Activated T-helper 1 cell treated with anti-CD3 and anti-CD28 coated beads, Interleukin-12 subunit alpha, Interleukin-12 subunit beta, Interleukin-2, Interleukin-4 antibody, amounts not matched to agents 30 ng/mL and 10 ng/mL and 1 ng/mL, durations not matched to agents 14 hours and 24 hours and 36 hours (primary cell): Measurements from ENCODE around the gene SOX9. TPM values are rescaled to one million over a fixed set of nuclear protein-coding genes. Genes with fewer than 3 reads are reported as not detected.
"Not testable (repeated sequence)": the region's sequence is repeated elsewhere in the genome, so short reads cannot be mapped to it uniquely, and the experiment has no call there.

Experiments used
- DNase-seq: peaks from one replicate; pipeline ENCODE4 v3.0.0; 2021; ENCODE audit warnings: low spot score
- H3K27ac Mint-ChIP-seq: one replicate; pipeline ENCODE4 v1.8.0; 2021; ENCODE audit warnings: mild to moderate bottlenecking, mixed read lengths
- H3K27me3 Mint-ChIP-seq: one replicate; pipeline ENCODE4 v1.8.0; 2022; ENCODE audit warnings: mild to moderate bottlenecking, moderate library complexity, mixed read lengths; ENCODE audit not compliant: insufficient read depth
- H3K36me3 Mint-ChIP-seq: one replicate; pipeline ENCODE4 v1.8.0; 2021; ENCODE audit warnings: low read depth, mixed read lengths
- H3K4me1 Mint-ChIP-seq: one replicate; pipeline ENCODE4 v1.8.0; 2021; ENCODE audit warnings: low read depth, mixed read lengths
- H3K4me3 Mint-ChIP-seq: one replicate; pipeline ENCODE4 v1.8.0; 2021; ENCODE audit warnings: mild to moderate bottlenecking, moderate library complexity, mixed read lengths
- H3K9me3 Mint-ChIP-seq: one replicate; pipeline ENCODE4 v1.8.0; 2021; ENCODE audit warnings: mixed read lengths
- intact Hi-C: fragments of 100-400 bp; cut with micrococcal nuclease; formaldehyde crosslinking; loops from one replicate; pipeline ENCODE4 v1.15.1; 2024
- total RNA-seq: library from RNA; stranded (reverse); gene quantifications from 2 replicates; pipeline ENCODE4 v1.2.3, GENCODE V29; 2022

The SOX9 gene
- total RNA-seq, 1 donor from 2014 or later = not detected

DNA sequence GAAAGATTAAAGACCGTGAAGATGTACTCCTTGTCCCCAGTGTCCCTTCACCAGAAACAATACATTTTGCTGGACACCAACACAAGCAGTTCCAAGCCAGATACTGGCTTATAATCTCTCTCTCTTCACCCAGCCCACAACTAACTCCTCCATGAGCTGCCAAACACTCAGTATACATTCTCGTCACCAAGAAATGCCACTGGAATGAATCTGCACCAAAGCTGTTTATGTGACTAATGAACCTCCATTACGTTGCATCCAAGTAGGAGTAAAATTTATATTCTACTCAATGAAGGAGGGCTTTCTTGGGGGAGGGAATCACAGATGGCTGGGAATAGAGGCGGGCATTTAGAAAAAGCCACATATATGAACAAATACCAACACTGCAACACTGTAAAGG is 20.9 kb upstream of the SOX9 start:
- H3K27me3 Mint-ChIP-seq = peaks cover 1% of the 10 kb centered on the region
- H3K4me1 Mint-ChIP-seq = no peaks in the 10 kb centered on the region
- H3K9me3 Mint-ChIP-seq = peaks cover 7% of the 10 kb centered on the region
- H3K27ac Mint-ChIP-seq = no peak overlapping the region
- intact Hi-C loops = no loop called here
- no peak overlapping the region for H3K4me3 Mint-ChIP-seq
- DNase-seq = no peak
- H3K36me3 Mint-ChIP-seq = no peaks in the 10 kb centered on the region

DNA sequence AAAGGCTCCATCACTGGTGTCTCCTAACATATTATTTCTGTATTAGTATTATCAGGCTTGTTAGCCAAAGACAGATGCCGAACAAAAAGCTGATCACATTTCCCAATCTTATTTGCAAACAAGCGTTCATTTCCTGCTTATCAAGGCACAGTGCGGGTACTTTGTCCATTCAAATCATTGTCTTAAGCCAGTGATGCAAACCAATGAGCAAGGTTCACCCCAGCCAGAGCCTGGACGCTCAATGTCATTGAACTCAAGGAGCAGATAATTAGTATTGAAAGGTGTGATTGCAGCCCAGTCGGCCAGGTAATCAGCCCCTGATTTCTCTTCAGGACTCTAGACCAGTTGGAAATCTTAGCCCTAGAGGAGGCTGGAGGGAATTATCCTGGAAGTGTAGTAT is 20.4 kb upstream of the SOX9 start:
- no peaks in the 10 kb centered on the region for H3K36me3 Mint-ChIP-seq
- intact Hi-C loops = no loop called here
- H3K9me3 Mint-ChIP-seq = peaks cover 7% of the 10 kb centered on the region
- DNase-seq = no peak
- H3K4me3 Mint-ChIP-seq = no peak overlapping the region
- no peak overlapping the region for H3K27ac Mint-ChIP-seq
- H3K27me3 Mint-ChIP-seq = peaks cover 1% of the 10 kb centered on the region
- no peaks in the 10 kb centered on the region for H3K4me1 Mint-ChIP-seq

DNA sequence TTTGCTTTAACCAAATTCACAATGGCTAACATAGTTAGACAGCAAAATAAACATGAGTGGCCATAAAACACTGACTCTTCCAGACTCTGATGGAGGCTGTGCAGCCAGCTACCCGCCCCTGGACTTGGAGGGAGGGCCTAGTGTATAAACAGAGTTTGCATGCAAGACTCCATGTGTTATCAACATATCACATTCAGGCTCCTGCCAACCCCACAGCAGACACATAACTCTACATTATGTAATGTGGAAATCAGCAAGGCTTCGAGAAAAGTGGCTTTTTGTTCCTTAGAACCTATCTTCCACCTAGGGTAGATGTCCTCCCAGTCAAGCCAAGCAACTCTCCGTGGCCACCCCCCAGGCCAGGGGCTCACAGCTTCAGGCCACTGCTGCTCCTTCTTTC is 19.3 kb upstream of the SOX9 start:
- intact Hi-C loops = no loop called here
- no peak overlapping the region for H3K4me3 Mint-ChIP-seq
- peaks cover 1% of the 10 kb centered on the region for H3K27me3 Mint-ChIP-seq
- H3K9me3 Mint-ChIP-seq = peaks cover 7% of the 10 kb centered on the region
- no peaks in the 10 kb centered on the region for H3K4me1 Mint-ChIP-seq
- no peak overlapping the region for H3K27ac Mint-ChIP-seq
- H3K36me3 Mint-ChIP-seq = no peaks in the 10 kb centered on the region
- no peak for DNase-seq

DNA sequence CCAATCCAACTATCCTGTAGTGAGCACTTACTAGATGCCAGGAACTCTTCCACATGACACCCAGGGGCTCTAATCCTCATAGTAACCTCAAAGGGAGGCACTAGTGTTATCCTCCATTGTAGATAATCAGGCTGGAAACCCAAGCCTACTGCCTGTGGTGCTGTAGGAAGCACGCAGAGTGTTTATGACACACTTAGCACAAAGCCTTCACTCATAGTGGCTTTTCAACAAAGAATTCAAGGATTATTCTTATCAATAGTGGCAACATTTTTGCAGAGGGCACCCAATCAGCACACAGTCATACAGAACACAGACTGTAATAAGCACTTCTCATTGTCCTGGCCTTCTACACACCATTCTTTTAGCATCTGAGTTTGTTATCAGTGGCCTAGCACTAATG is 18.5 kb upstream of the SOX9 start:
- Mint-ChIP-seq H3K4me1 (no peaks in the 10 kb centered on the region), H3K36me3 (no peaks in the 10 kb centered on the region), H3K27ac (no peak overlapping the region), H3K4me3 (no peak overlapping the region), H3K9me3 (peaks cover 7% of the 10 kb centered on the region), H3K27me3 (no peaks in the 10 kb centered on the region)
- DNase-seq = no peak
- intact Hi-C loops = no loop called here

DNA sequence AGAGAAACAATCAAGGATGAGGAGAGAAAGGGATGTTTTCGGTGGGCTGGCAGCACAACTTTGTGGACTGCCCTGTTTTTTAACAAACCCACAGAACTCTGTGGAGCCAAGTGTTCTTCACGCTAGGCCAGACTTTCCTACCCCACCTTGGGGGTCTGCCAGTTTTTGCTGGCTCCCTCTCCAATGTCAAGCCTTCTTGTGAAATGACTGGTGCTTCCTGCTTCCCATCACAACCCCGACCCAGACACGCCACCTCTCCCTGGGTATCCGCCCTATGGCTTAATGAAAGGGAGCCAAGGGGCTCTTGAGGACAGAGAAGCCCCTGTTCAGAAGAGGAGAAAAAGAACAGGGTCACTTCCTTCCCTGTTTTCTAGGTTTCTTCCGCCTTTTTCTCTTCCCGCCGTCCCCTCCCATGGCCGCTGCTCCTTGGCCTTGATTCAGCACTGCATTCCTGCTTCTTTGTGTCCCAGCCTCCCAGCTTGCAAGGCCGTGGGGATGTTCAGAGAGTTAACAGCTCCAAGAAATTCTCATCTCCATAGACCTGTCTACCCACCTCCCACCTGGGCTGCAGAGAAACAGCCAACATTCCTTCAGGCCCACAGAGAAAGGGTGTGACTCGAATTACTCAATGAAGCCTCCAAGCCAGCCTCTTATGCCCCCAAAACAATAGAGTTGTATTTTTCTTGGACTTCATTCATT is 16.5 kb upstream of the SOX9 start:
- H3K4me1 Mint-ChIP-seq = no peaks in the 10 kb centered on the region
- no peaks in the 10 kb centered on the region for H3K36me3 Mint-ChIP-seq
- no peaks in the 10 kb centered on the region for H3K9me3 Mint-ChIP-seq
- H3K27ac Mint-ChIP-seq = no peak overlapping the region
- DNase-seq = no peak
- no peak overlapping the region for H3K4me3 Mint-ChIP-seq
- no peaks in the 10 kb centered on the region for H3K27me3 Mint-ChIP-seq
- intact Hi-C loops = no loop called here

DNA sequence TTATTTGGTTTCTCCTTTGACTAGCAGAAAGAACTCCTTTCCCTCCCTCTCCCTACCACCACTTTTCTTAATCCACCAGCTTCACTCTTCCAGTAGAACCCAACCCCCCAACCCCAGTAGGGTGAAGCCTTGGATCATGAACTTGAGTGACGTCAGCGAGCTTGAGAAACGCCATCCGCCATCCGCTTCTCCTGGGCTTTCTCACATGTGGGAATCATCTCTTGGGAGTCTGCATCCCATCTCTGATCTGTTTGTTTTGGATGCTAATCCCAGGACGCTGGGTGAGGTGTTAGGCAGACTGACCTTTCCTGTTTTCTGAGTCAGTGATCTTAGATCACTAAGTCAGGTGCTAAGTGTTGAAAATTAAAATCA is 16.0 kb upstream of the SOX9 start:
- intact Hi-C loops = no loop called here
- Mint-ChIP-seq H3K27ac (no peak overlapping the region), H3K9me3 (no peaks in the 10 kb centered on the region), H3K36me3 (no peaks in the 10 kb centered on the region), H3K4me3 (no peak overlapping the region), H3K27me3 (no peaks in the 10 kb centered on the region), H3K4me1 (no peaks in the 10 kb centered on the region)
- DNase-seq = no peak

DNA sequence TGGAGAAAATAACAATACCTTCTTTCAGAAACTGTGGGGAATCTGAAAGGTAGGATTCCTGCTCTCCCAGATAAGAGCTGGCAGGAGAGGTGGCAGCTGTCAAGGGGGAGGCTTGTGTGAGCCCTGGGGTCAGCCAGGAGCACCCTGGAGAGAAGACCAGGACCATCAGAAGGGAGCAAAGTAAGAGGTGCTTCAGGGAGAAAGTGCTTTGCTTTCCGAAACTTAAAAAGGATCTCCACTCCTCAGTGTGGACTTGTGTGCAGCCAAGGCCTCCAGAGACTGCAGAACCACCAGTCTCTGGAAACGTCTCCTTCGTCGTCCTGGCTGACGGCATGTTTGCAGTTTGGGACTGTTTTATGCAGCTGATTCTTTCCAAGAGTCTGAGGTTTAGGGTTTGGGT is 13.7 kb upstream of the SOX9 start:
- no peaks in the 10 kb centered on the region for H3K4me1 Mint-ChIP-seq
- intact Hi-C loops = no loop called here
- no peak overlapping the region for H3K27ac Mint-ChIP-seq
- H3K36me3 Mint-ChIP-seq = no peaks in the 10 kb centered on the region
- no peak for DNase-seq
- H3K27me3 Mint-ChIP-seq = no peaks in the 10 kb centered on the region
- H3K9me3 Mint-ChIP-seq = no peaks in the 10 kb centered on the region
- H3K4me3 Mint-ChIP-seq = no peak overlapping the region

DNA sequence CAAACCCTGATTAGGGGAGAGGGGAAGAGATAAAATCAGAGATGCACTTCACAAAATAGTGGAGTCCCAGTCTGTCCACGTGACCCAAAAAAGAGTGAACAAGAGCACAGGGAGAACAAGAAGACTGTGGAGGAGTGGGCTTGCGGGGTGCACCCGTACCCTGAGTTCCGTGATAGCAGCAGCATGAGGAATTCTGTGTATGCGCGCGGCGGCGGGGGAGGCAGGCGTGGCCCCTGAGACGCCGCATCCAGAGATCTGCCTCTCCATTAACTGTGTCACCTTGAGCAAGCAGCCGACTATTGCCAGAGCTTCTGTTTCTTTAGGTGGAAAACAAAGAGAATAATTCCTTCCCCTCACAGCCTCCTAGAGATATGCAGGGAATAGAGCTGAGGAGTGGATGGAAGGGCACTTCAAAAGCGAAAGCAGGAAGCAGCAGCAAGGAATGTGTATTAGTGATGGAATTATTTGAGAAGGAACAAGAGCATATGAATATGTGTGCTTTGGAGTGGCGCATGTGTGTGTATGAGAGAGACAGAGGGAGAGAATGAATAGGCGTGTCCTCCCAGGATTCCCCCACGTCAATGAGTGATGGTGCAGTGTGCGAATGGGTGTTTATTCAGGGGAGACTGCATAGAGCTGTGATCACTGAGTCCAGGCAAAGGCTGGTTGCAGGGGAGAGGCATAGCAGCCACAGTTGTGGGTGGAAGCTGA is 10.4 kb upstream of the SOX9 start:
- intact Hi-C loops = loop anchor here (10.0 kb wide), 1 partner anchor 636 kb away; no protein-coding TSS in a partner anchor
- no peaks in the 10 kb centered on the region for H3K36me3 Mint-ChIP-seq
- H3K9me3 Mint-ChIP-seq = no peaks in the 10 kb centered on the region
- H3K4me1 Mint-ChIP-seq = no peaks in the 10 kb centered on the region
- no peak overlapping the region for H3K27ac Mint-ChIP-seq
- no peak for DNase-seq
- H3K4me3 Mint-ChIP-seq = no peak overlapping the region
- peaks cover 6% of the 10 kb centered on the region for H3K27me3 Mint-ChIP-seq

DNA sequence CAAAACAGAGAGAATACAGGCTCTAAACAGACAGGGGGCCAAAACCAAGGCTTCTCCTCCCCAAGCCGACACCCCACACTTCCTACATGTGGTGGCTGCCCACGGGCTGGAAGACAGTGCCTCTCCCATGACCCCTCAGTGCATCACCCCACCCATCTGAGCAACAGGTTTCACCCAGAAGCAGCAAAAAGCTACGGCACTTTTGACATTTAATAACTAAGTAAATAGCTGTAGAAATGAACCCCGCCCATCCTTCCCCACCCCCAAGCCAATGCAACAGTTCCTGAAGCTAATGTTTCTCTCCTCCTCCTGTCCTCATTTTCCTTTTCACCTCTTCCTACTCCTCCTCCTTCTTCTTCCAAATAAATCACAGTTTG is 9.9 kb upstream of the SOX9 start:
- no peak for DNase-seq
- no peaks in the 10 kb centered on the region for H3K36me3 Mint-ChIP-seq
- no peaks in the 10 kb centered on the region for H3K4me1 Mint-ChIP-seq
- H3K4me3 Mint-ChIP-seq = no peak overlapping the region
- peaks cover 7% of the 10 kb centered on the region for H3K27me3 Mint-ChIP-seq
- intact Hi-C loops = loop anchor here (10.0 kb wide), 1 partner anchor 636 kb away; no protein-coding TSS in a partner anchor
- no peak overlapping the region for H3K27ac Mint-ChIP-seq
- no peaks in the 10 kb centered on the region for H3K9me3 Mint-ChIP-seq

DNA sequence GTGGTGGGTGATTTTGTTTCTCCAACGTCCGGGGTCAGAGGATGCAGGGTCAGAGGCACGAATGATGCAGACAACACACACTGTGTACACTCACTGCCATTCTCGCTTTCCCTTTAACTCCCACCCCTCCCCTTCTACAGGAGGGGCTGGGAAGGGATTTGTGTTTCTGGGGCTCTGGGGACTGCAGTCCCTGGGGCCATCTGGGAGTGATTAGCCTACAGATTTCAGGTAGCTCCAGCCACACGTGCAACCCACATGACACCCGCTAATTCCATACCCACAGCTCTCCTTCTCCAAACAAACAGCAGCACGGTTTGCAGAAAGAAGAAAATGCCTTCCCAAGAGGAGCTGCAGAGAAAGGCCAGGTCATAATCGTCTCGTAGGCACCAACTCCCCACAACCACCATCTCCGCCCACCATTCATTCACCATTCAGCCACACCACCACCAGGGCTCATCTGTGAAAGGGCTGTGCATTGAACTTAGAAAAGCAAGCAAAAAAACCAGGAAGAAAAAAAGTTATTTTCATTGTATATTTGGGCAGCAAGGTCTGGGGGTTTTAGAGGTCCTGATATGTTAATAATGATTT is 9.4 kb upstream of the SOX9 start:
- Mint-ChIP-seq H3K9me3 (no peaks in the 10 kb centered on the region), H3K27ac (no peak overlapping the region), H3K27me3 (peaks cover 12% of the 10 kb centered on the region), H3K4me1 (no peaks in the 10 kb centered on the region), H3K36me3 (no peaks in the 10 kb centered on the region), H3K4me3 (no peak overlapping the region)
- DNase-seq = no peak
- intact Hi-C loops = loop anchor here (10.0 kb wide), 1 partner anchor 637 kb away; no protein-coding TSS in a partner anchor

DNA sequence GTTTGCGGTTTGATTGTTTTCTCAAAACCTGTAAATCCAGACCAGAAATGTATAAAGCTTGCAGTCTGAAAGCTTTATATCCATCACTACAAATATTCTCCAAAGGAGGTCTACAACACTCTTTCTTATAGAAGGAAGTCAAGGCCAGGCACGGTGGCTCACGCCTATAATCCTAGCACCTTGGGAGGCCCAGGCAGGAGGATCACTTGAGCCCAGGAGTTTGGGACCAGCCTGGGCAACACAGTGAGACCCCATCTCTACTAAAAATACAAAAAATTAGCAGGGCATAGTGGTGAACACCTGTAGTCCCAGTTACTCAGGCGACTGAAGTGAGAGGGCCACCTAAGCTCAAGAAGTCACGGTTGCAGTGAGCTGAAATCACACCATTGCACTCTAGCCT is 8.9 kb upstream of the SOX9 start:
- H3K36me3 Mint-ChIP-seq, H3K4me3 Mint-ChIP-seq, H3K27ac Mint-ChIP-seq, H3K9me3 Mint-ChIP-seq, DNase-seq, H3K4me1 Mint-ChIP-seq: not testable (repeated sequence)
- H3K27me3 Mint-ChIP-seq = peaks cover 17% of the 10 kb centered on the region
- intact Hi-C loops = loop anchor here (10.0 kb wide), 1 partner anchor 637 kb away; no protein-coding TSS in a partner anchor

DNA sequence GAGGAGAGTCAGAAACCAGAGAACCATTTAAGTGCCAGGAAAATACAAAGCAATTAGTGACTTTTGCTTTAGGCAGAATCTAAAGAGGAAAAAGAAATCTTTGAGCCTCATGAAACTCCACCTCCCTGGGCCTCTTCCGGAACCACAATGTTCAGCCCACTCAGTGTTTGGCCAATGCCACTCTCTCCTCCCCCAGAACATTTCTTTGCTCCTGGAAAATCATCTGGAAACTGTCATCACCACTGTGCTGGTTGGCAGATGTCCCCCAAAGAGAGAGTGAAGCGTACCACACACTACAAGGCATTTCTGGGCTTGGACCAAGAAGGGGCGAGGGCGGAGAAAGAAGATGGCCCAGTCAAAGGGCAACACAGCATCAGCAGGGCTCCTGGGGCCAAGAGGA is 7.1 kb upstream of the SOX9 start:
- intact Hi-C loops = loop anchor here (10.0 kb wide), 1 partner anchor 639 kb away; no protein-coding TSS in a partner anchor
- no peak for DNase-seq

DNA sequence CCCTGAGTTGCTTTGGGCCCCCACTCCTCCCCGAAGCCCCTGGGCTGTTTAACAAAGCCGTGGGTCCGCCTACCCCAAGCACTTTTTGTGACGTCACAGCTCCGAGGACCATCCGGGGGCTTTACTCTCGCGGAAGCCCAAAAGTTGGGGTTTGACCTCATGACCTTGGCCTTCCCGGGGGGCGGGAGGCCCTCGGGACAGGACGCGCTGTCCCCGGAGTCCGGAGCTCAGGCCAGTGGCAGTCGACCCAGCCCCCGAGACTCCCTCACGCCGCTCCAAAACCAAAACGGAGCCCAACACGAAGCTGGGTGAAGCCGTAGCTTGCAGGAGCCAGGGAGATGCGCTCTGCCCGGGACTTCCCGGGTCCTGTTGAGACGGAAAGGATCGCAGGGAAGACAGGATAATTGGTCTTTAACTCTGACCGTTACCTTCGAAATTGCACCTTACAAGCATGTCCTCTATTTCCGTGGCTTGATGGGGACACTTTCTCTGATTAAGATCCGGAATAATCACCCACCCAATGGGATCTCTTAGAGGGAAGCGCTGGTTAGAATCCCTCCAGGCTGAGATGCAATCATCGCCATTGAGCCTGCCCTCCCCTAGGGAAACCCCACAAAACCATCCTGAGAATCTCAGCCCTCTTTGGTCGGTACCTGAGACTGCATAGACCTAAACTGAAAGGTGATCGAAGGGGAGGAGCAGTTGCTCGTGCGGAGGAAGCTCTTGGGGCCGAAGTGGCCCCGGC is 4.9 kb upstream of the SOX9 start:
- no peaks in the 10 kb centered on the region for H3K4me1 Mint-ChIP-seq

More for the DNA sequence above, 7.1 kb upstream of the SOX9 start:
- Mint-ChIP-seq H3K4me1 (no peaks in the 10 kb centered on the region), H3K36me3 (no peaks in the 10 kb centered on the region), H3K9me3 (no peaks in the 10 kb centered on the region), H3K4me3 (no peak overlapping the region), H3K27ac (no peak overlapping the region), H3K27me3 (peaks cover 33% of the 10 kb centered on the region)

More for the DNA sequence above, 4.9 kb upstream of the SOX9 start:
- no peaks in the 10 kb centered on the region for H3K9me3 Mint-ChIP-seq
- intact Hi-C loops = loop anchor here (5.0 to 10.0 kb wide), 2 partner anchors 641 to 1479 kb away; no protein-coding TSS in a partner anchor
- no peak overlapping the region for H3K4me3 Mint-ChIP-seq
- peaks cover 49% of the 10 kb centered on the region for H3K27me3 Mint-ChIP-seq
- no peaks in the 10 kb centered on the region for H3K36me3 Mint-ChIP-seq
- peak overlapping the region; percentile 40 for H3K27ac Mint-ChIP-seq
- no peak for DNase-seq
